Osteocyte (in vitro differentiated cells): Measurements from ENCODE around the gene GNE. TPM values are rescaled to one million over a fixed set of nuclear protein-coding genes. Genes with fewer than 3 reads are reported as not detected.
"Not testable (repeated sequence)": the region's sequence is repeated elsewhere in the genome, so short reads cannot be mapped to it uniquely, and the experiment has no call there.

Experiments used
- DNase-seq: peaks from one replicate; pipeline ENCODE4 v3.0.0; 2021; ENCODE audit warnings: mixed read lengths; ENCODE audit not compliant: unreplicated experiment; ENCODE audit errors: extremely low spot score
- H3K27ac Mint-ChIP-seq: one replicate; pipeline ENCODE4 v1.8.0; 2021; ENCODE audit warnings: mild to moderate bottlenecking, mixed read lengths; ENCODE audit not compliant: unreplicated experiment
- H3K27me3 Mint-ChIP-seq: one replicate; pipeline ENCODE4 v1.8.0; 2021; ENCODE audit warnings: mixed read lengths; ENCODE audit not compliant: unreplicated experiment
- H3K36me3 Mint-ChIP-seq: one replicate; pipeline ENCODE4 v1.8.0; 2021; ENCODE audit warnings: mixed read lengths; ENCODE audit not compliant: unreplicated experiment
- H3K4me1 Mint-ChIP-seq: one replicate; pipeline ENCODE4 v1.8.0; 2021; ENCODE audit warnings: mixed read lengths; ENCODE audit not compliant: unreplicated experiment
- H3K4me3 Mint-ChIP-seq: one replicate; pipeline ENCODE4 v1.8.0; 2021; ENCODE audit warnings: mild to moderate bottlenecking, moderate library complexity, mixed read lengths; ENCODE audit not compliant: unreplicated experiment
- H3K9me3 Mint-ChIP-seq: one replicate; pipeline ENCODE4 v1.8.0; 2021; ENCODE audit warnings: mixed read lengths; ENCODE audit not compliant: unreplicated experiment
- CTCF ChIP-seq: fragments of 200-600 bp; sonication (generic); IDR thresholded peaks from 2 replicates; pipeline ENCODE4 v1.5.0; 2021; ENCODE audit warnings: antibody characterized with exemption, mild to moderate bottlenecking, moderate library complexity
- total RNA-seq: library from RNA; stranded (reverse); gene quantifications from 2 replicates; pipeline ENCODE4 v1.2.1, GENCODE V29; 2021

The GNE gene
- total RNA-seq, 1 donor from 2014 or later: 16.9 TPM

GRCh38 chr9:36280989-36281388 lies 22.7 kb upstream of the GNE start:
- no peak for DNase-seq
- Mint-ChIP-seq H3K4me3 (no peak overlapping the region), H3K36me3 (no peaks in the 10 kb centered on the region), H3K9me3 (no peaks in the 10 kb centered on the region), H3K27me3 (no peaks in the 10 kb centered on the region), H3K27ac (no peak overlapping the region), H3K4me1 (peaks cover 11% of the 10 kb centered on the region)
- no peak for TF ChIP-seq CTCF

- Mint-ChIP-seq H3K36me3 (no peaks in the 10 kb centered on the region), H3K4me1 (peaks cover 19% of the 10 kb centered on the region), H3K27me3 (no peaks in the 10 kb centered on the region), H3K4me3 (no peak overlapping the region), H3K9me3 (no peaks in the 10 kb centered on the region), H3K27ac (no peak overlapping the region)
- no peak for DNase-seq
- no peak for TF ChIP-seq CTCF
Measured at GRCh38 chr9:36278243-36278642, 20.0 kb upstream of the GNE start.

- Mint-ChIP-seq H3K9me3 (no peaks in the 10 kb centered on the region), H3K27ac (peak overlapping the region; percentile 86)
Measured at GRCh38 chr9:36276781-36277181, 18.5 kb upstream of the GNE start.

GRCh38 chr9:36276254-36276653 lies 18.0 kb upstream of the GNE start:
- no peaks in the 10 kb centered on the region for H3K27me3 Mint-ChIP-seq
- H3K36me3 Mint-ChIP-seq: no peaks in the 10 kb centered on the region
- TF ChIP-seq CTCF: no peak
- peak overlapping the region; percentile 76 for H3K4me3 Mint-ChIP-seq
- peak overlapping the region; percentile 86 for H3K27ac Mint-ChIP-seq
- DNase-seq: no peak
- no peaks in the 10 kb centered on the region for H3K9me3 Mint-ChIP-seq
- peaks cover 19% of the 10 kb centered on the region for H3K4me1 Mint-ChIP-seq

More at GRCh38 chr9:36276781-36277181, 18.5 kb upstream of the GNE start:
- DNase-seq: no peak
- no peaks in the 10 kb centered on the region for H3K27me3 Mint-ChIP-seq
- H3K4me3 Mint-ChIP-seq: peak overlapping the region; percentile 76
- no peaks in the 10 kb centered on the region for H3K36me3 Mint-ChIP-seq
- TF ChIP-seq CTCF: no peak
- peaks cover 19% of the 10 kb centered on the region for H3K4me1 Mint-ChIP-seq

GRCh38 chr9:36275060-36275459 lies 16.8 kb upstream of the GNE start:
- Mint-ChIP-seq H3K27ac (no peak overlapping the region), H3K36me3 (no peaks in the 10 kb centered on the region), H3K9me3 (no peaks in the 10 kb centered on the region), H3K4me3 (no peak overlapping the region), H3K27me3 (no peaks in the 10 kb centered on the region), H3K4me1 (peaks cover 19% of the 10 kb centered on the region)
- DNase-seq: no peak
- no peak for TF ChIP-seq CTCF

GRCh38 chr9:36273354-36273753 lies 15.1 kb upstream of the GNE start:
- not testable (repeated sequence) for H3K36me3 Mint-ChIP-seq, H3K27ac Mint-ChIP-seq, H3K9me3 Mint-ChIP-seq, H3K4me3 Mint-ChIP-seq, DNase-seq, H3K27me3 Mint-ChIP-seq
- H3K4me1 Mint-ChIP-seq: peaks cover 19% of the 10 kb centered on the region
